K562 (cell line): ENCODE results near the gene PGAP3. TPM values are rescaled to one million over a fixed set of nuclear protein-coding genes. Genes with fewer than 3 reads are reported as not detected.

Source experiments
- CBX2 ChIP-seq: fragments of 200-600 bp; sonication (generic); IDR thresholded peaks from one replicate; pipeline ENCODE4 v1.6.1; 2012; ENCODE audit warnings: mild to moderate bottlenecking, low read length, inconsistent platforms; ENCODE audit not compliant: insufficient read depth, poor library complexity, severe bottlenecking
- CEBPG ChIP-seq, 3 experiments: fragments of 200-800 bp in 1 of 3; sonication (Bioruptor generic) in 1 of 3; sonication (generic) in 1 of 3; formaldehyde crosslinking in 1 of 3; IDR thresholded peaks in 2 of 3; conservative IDR thresholded peaks in 1 of 3; 2 replicates each; pipeline versions ENCODE4 v1.6.1 to v1.8.0; 2016 to 2022; ENCODE audit warnings: missing compliant biosample characterization in 2 of 3, missing genetic modification characterization in 2 of 3, mild to moderate bottlenecking in 1 of 3, missing genetic modification reagents in 1 of 3
- HNRNPL ChIP-seq: fragments of 200-400 bp; formaldehyde crosslinking; IDR thresholded peaks from 2 replicates; pipeline ENCODE4 v1.6.1; 2017; ENCODE audit warnings: low read depth, mild to moderate bottlenecking, low read length
- KDM4B ChIP-seq, 2 experiments: fragments of 450-650 bp in 1 of 2; sonication (generic) in 1 of 2; IDR thresholded peaks; 2 replicates each; pipeline ENCODE4 v1.6.1; 2016 to 2017; ENCODE audit warnings: borderline replicate concordance in 2 of 2, antibody characterized with exemption in 1 of 2, low read depth in 1 of 2, mild to moderate bottlenecking in 1 of 2
- NCOA2 ChIP-seq, 2 experiments: fragments of 450-650 bp; IDR thresholded peaks; 2 replicates each; pipeline ENCODE4 v1.6.1; 2018; ENCODE audit warnings: mild to moderate bottlenecking in 2 of 2, moderate library complexity in 1 of 2; ENCODE audit not compliant: partially characterized antibody in 2 of 2
- NR2C2 ChIP-seq, 2 experiments: fragments of 200-800 bp in 1 of 2; sonication (Bioruptor generic) in 1 of 2; sonication (generic) in 1 of 2; formaldehyde crosslinking in 1 of 2; IDR thresholded peaks; 2 replicates each; pipeline versions ENCODE4 v1.6.1 to v1.8.0; 2016 to 2022; ENCODE audit warnings: mild to moderate bottlenecking in 1 of 2, missing compliant biosample characterization in 1 of 2, missing genetic modification characterization in 1 of 2, missing genetic modification reagents in 1 of 2
- PHF21A ChIP-seq: fragments of 450-650 bp; IDR thresholded peaks from 2 replicates; pipeline ENCODE4 v1.6.1; 2017; ENCODE audit warnings: low read depth, borderline replicate concordance
- TCF3 ChIP-seq: sonication (generic); formaldehyde crosslinking; IDR thresholded peaks from 2 replicates; pipeline ENCODE4 v1.4.0; 2020; ENCODE audit warnings: mild to moderate bottlenecking, missing genetic modification reagents
- TEAD1 ChIP-seq, 2 experiments: fragments of 450-650 bp in 1 of 2; sonication (generic) in 1 of 2; formaldehyde crosslinking; IDR thresholded peaks; 2 replicates each; pipeline versions ENCODE4 v1.4.0 to v1.8.0; 2020 to 2022; ENCODE audit warnings: mild to moderate bottlenecking in 2 of 2, missing genetic modification reagents in 1 of 2
- ZNF699 ChIP-seq: fragments of 250-450 bp; sonication (Bioruptor Pico); IDR thresholded peaks from 2 replicates; pipeline ENCODE4 v1.8.0; 2021; ENCODE audit warnings: mild to moderate bottlenecking, moderate library complexity; ENCODE audit not compliant: insufficient replicate concordance
- ZSCAN29 ChIP-seq: fragments of 450-650 bp; IDR thresholded peaks from 2 replicates; pipeline ENCODE4 v1.6.1; 2017
- polyA plus RNA-seq, 8 experiments: library from polyadenylated mRNA; depleted of rRNA in 4 of 8; stranded (reverse) in 5 of 8; unstranded in 3 of 8; fragments of >200 nt; fragmentation: Nextera tagmentation in 2 of 8; fragmentation: Illumina TruSeq in 1 of 8; extraction: Ambion mirVana in 2 of 8; extraction: Trizol in 1 of 8; gene quantifications; 2 replicates each; pipeline versions ENCODE4 v1.2.1 to v1.2.3, GENCODE V29; 2011 to 2014; ENCODE audit warnings: inconsistent platforms in 1 of 8, missing spikeins in 1 of 8
- total RNA-seq, 7 experiments: library from RNA; depleted of rRNA in 6 of 7; stranded (reverse); fragments of >200 nt in 6 of 7; fragmentation: Illumina TruSeq in 2 of 7; extraction: Trizol in 2 of 7; gene quantifications; 2 replicates each; pipeline versions ENCODE4 v1.2.1 to v1.2.3, GENCODE V29; 2011 to 2021; ENCODE audit warnings: low replicate concordance in 1 of 7
- TF ChIP-seq, protein P1 (sequence below), 2 experiments: fragments of 450-650 bp in 1 of 2; sonication (generic) in 1 of 2; formaldehyde crosslinking in 1 of 2; IDR thresholded peaks; 2 replicates each; pipeline versions ENCODE4 v1.7.1 to v1.9.0; 2016 to 2022; ENCODE audit warnings: inconsistent platforms in 1 of 2, mild to moderate bottlenecking in 1 of 2, missing genetic modification reagents in 1 of 2
- TF ChIP-seq, protein P2 (sequence below), 2 experiments: fragments of 450-650 bp; conservative IDR thresholded peaks; 2 replicates each; pipeline ENCODE4 v1.6.1; 2017; ENCODE audit warnings: mild to moderate bottlenecking in 2 of 2, moderate library complexity in 2 of 2

Gene PGAP3
- total and polyA plus RNA-seq, 9 of the 15 experiments (the other 6 are each of a cell fraction or from before 2014, with no cell fraction given) = 0.38 to 9.4 (median 4.5) TPM

DNA sequence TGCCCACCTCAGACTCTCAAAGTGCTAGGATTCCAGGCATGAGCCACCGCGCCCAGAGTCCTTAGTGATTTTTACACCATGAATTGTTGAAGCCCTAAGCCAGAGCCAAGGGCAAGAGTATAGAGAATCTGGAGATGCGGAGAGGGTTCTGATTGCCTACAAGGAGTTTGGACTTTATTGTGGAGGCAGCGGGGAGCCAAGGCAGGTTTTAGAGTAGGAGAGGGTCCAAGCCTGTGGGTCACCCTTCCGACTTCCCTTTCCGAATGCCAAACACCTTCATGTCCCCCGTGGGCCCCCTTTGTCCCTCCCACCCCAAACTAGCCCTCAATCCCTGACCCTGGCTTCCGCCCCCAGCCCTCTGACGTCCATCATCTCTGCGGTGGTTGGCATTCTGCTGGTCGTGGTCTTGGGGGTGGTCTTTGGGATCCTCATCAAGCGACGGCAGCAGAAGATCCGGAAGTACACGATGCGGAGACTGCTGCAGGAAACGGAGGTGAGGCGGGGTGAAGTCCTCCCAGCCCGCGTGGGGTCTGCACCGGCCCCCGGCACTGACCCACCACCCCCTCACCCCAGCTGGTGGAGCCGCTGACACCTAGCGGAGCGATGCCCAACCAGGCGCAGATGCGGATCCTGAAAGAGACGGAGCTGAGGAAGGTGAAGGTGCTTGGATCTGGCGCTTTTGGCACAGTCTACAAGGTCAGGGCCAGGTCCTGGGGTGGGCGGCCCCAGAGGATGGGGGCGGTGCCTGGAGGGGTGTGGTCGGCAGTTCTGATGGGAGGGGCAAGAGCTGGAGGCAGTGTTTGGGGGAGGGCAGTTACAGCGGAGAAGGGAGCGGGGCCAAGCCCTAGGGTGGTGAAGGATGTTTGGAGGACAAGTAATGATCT, 35.4 kb upstream of the PGAP3 start (continued):
- TF ChIP-seq, protein P1, sequence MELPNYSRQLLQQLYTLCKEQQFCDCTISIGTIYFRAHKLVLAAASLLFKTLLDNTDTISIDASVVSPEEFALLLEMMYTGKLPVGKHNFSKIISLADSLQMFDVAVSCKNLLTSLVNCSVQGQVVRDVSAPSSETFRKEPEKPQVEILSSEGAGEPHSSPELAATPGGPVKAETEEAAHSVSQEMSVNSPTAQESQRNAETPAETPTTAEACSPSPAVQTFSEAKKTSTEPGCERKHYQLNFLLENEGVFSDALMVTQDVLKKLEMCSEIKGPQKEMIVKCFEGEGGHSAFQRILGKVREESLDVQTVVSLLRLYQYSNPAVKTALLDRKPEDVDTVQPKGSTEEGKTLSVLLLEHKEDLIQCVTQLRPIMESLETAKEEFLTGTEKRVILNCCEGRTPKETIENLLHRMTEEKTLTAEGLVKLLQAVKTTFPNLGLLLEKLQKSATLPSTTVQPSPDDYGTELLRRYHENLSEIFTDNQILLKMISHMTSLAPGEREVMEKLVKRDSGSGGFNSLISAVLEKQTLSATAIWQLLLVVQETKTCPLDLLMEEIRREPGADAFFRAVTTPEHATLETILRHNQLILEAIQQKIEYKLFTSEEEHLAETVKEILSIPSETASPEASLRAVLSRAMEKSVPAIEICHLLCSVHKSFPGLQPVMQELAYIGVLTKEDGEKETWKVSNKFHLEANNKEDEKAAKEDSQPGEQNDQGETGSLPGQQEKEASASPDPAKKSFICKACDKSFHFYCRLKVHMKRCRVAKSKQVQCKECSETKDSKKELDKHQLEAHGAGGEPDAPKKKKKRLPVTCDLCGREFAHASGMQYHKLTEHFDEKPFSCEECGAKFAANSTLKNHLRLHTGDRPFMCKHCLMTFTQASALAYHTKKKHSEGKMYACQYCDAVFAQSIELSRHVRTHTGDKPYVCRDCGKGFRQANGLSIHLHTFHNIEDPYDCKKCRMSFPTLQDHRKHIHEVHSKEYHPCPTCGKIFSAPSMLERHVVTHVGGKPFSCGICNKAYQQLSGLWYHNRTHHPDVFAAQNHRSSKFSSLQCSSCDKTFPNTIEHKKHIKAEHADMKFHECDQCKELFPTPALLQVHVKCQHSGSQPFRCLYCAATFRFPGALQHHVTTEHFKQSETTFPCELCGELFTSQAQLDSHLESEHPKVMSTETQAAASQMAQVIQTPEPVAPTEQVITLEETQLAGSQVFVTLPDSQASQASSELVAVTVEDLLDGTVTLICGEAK (IDR thresholded peaks at IDR 0.05) = peak; percentile 50; the same call in 1 of the 2 replicates
- TF ChIP-seq, protein P1 (CRISPR knock-in tag; IDR thresholded peaks at IDR 0.05) = no peak
- TF ChIP-seq ZSCAN29 = peak; percentile 98
- TF ChIP-seq TEAD1 (CRISPR knock-in tag; IDR thresholded peaks at IDR 0.05) = no peak
- TF ChIP-seq PHF21A = no peak
- 0 out of 4 replicates have a peak, but pooled peaks of 1 of the 2 experiments have one; percentile 33 for TF ChIP-seq KDM4B (IDR thresholded peaks at IDR 0.05; ENCODE audit: borderline replicate concordance in 2 of 2, low read depth in 1 of 2)
- TF ChIP-seq NCOA2 (IDR thresholded peaks at IDR 0.05; ENCODE audit: partially characterized antibody in 2 of 2) = no peak
- TF ChIP-seq, protein P2, sequence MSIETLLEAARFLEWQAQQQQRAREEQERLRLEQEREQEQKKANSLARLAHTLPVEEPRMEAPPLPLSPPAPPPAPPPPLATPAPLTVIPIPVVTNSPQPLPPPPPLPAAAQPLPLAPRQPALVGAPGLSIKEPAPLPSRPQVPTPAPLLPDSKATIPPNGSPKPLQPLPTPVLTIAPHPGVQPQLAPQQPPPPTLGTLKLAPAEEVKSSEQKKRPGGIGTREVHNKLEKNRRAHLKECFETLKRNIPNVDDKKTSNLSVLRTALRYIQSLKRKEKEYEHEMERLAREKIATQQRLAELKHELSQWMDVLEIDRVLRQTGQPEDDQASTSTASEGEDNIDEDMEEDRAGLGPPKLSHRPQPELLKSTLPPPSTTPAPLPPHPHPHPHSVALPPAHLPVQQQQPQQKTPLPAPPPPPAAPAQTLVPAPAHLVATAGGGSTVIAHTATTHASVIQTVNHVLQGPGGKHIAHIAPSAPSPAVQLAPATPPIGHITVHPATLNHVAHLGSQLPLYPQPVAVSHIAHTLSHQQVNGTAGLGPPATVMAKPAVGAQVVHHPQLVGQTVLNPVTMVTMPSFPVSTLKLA (conservative IDR thresholded peaks at IDR 0.05) = peak in 1 of 2 experiments; percentile 55; a peak in 1 of 4 replicates
- TF ChIP-seq CEBPG (CRISPR knock-in tag; IDR thresholded peaks at IDR 0.05) = no peak
- TF ChIP-seq CEBPG (tag; conservative IDR thresholded peaks at IDR 0.05 in 1 of 2, IDR thresholded peaks at IDR 0.05 in 1 of 2) = no peak
- no peak for TF ChIP-seq ZNF699 (CRISPR knock-in tag)
- no peak for TF ChIP-seq NR2C2 (CRISPR knock-in tag; IDR thresholded peaks at IDR 0.05)
- TF ChIP-seq NR2C2 (tag; IDR thresholded peaks at IDR 0.05) = peak; percentile 55
- no peak for TF ChIP-seq HNRNPL
- TF ChIP-seq TCF3 (CRISPR knock-in tag) = no peak
- TF ChIP-seq CBX2 = no peak
